ENCODE results near the gene IQSEC1.

The IQSEC1 gene

GRCh38 chr3:13039213-13039896 lies 33.9 kb downstream of the IQSEC1 start:
- no peak overlapping the region for H3K4me3 ChIP-seq (ENCODE audit: low read depth, low read length)
- no peak for DNase-seq (ENCODE audit: low read depth)
- TF ChIP-seq CTCF (conservative IDR thresholded peaks at IDR 0.05; ENCODE audit: low read depth, low read length) = no peak

- TF ChIP-seq CTCF (conservative IDR thresholded peaks at IDR 0.05; ENCODE audit: low read depth, low read length) = no peak
- DNase-seq (ENCODE audit: low read depth) = no peak
- no peak overlapping the region for H3K4me3 ChIP-seq (ENCODE audit: low read depth, low read length)
Observed at GRCh38 chr3:13037458-13038117, 35.6 kb downstream of the IQSEC1 start.

DNA sequence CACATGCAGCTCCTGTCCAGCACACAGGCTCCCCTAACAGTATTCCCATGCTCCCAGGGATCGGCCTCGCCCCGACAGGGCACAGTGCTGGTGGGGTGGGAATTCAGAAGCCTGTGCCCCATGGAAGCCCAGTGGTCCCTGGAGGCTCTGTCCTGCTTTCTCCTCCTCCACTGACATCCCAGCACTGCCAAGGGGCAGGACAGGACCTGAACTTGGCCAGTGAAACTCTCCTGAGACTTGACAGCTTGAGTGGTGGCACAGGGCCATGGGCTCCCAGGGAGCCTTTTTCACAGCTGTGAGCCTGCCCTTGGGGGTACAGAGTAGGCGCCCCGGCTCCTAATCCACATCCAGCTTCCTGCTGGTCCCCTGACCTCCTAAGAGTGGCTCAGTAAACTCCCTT lies 38.4 kb downstream of the IQSEC1 start:
- no peak for DNase-seq (ENCODE audit: low read depth)
- no peak overlapping the region for H3K4me3 ChIP-seq (ENCODE audit: low read depth, low read length)
- TF ChIP-seq CTCF (conservative IDR thresholded peaks at IDR 0.05; ENCODE audit: low read depth, low read length) = no peak

GRCh38 chr3:13034109-13034800 lies 39.0 kb downstream of the IQSEC1 start:
- DNase-seq (ENCODE audit: low read depth) = no peak
- H3K4me3 ChIP-seq (ENCODE audit: low read depth, low read length) = no peak overlapping the region
- TF ChIP-seq CTCF (conservative IDR thresholded peaks at IDR 0.05; ENCODE audit: low read depth, low read length) = no peak

DNA sequence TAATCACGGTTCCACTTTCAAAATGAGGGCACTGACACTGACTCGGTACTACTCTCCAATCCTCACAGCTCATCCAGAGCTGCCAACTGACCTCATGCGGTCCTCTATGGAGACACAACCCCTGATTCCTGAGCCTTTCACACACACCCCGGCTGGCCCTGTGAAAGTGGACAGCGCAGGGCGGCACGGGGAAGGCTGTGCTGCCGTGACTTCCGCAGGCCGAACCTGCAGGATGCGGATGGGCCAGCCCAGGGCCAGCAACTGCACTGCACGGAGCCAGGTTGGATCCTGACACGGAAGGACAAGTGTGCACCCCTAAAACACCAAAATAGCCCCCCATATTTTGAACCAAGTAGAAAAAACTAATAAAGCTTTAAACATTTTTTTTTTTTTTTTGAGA lies 41.0 kb downstream of the IQSEC1 start:
- no peak for TF ChIP-seq CTCF (conservative IDR thresholded peaks at IDR 0.05; ENCODE audit: low read depth, low read length)
- DNase-seq (ENCODE audit: low read depth) = no peak

DNA sequence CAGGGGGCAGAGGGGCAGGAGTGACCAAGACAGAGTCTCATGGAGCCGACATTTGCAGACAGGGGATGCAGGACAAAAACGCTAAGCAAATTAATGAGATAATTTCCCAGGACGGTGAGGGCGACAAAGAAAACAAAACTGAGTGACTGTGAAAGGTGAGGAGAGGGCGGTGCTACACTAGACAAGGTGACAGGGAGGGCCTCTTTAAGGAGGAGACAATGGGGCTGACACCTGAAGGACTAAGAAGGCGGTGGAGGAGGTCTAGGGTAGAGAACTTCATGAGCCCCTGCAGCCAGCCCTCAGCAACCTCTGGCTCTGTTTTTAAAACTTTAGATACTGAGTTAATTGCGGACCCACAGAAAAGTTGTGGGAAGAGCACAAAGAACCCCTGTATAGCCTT lies 41.6 kb downstream of the IQSEC1 start:
- DNase-seq (ENCODE audit: low read depth) = no peak
- no peak overlapping the region for H3K4me3 ChIP-seq (ENCODE audit: low read depth, low read length)
- TF ChIP-seq CTCF (conservative IDR thresholded peaks at IDR 0.05; ENCODE audit: low read depth, low read length) = no peak

More for the DNA sequence above, 41.0 kb downstream of the IQSEC1 start:
- no peak overlapping the region for H3K4me3 ChIP-seq (ENCODE audit: low read depth, low read length)
